ENCODE results near the gene CCNB3. TPM values are rescaled to one million over a fixed set of nuclear protein-coding genes. Genes with fewer than 3 reads are reported as not detected.
A peak's percentile ranks its signal among the peaks of the same experiment; 100 is the strongest.
"Not testable (repeated sequence)": the region's sequence is repeated elsewhere in the genome, so short reads cannot be mapped to it uniquely, and the experiment has no call there.

Gene CCNB3
- polyA plus RNA-seq, 1 experiment = 0.11 TPM

- DNase-seq (ENCODE audit: low read depth) = no peak
- ChIA-PET CTCF (no interaction called here), POLR2A (no interaction called here)
- Histone ChIP-seq H3K36me3 (ENCODE audit: control insufficient read depth, insufficient read depth, low read length) (no peaks in the 10 kb centered on the region), H3K4me3 (ENCODE audit: low read depth, low read length) (no peak overlapping the region), H3K27me3 (ENCODE audit: control insufficient read depth, insufficient read depth, low read length) (no peaks in the 10 kb centered on the region)
- peak; percentile 30; the same call in 1 of the 2 replicates for TF ChIP-seq CTCF (IDR thresholded peaks at IDR 0.05; ENCODE audit: insufficient read depth, low read depth, low read length)
Measured at GRCh38 chrX:50211510-50211909, 6.9 kb downstream of the CCNB3 start.

GRCh38 chrX:50281253-50281652, 76.7 kb downstream of the CCNB3 start:
- no peak for TF ChIP-seq CTCF (IDR thresholded peaks at IDR 0.05; ENCODE audit: insufficient read depth, low read depth, low read length)
- H3K36me3 ChIP-seq (ENCODE audit: control insufficient read depth, insufficient read depth, low read length) = no peaks in the 10 kb centered on the region
- ChIA-PET CTCF (no interaction called here), POLR2A (no interaction called here)
- no peak for DNase-seq (ENCODE audit: low read depth)
- H3K4me3 ChIP-seq (ENCODE audit: low read depth, low read length) = no peak overlapping the region
- no peaks in the 10 kb centered on the region for H3K27me3 ChIP-seq (ENCODE audit: control insufficient read depth, insufficient read depth, low read length)

GRCh38 chrX:50327235-50327634, 122.7 kb downstream of the CCNB3 start:
- POLR2A ChIA-PET = no interaction called here
- Histone ChIP-seq H3K36me3 (ENCODE audit: control insufficient read depth, insufficient read depth, low read length) (no peaks in the 10 kb centered on the region), H3K4me3 (ENCODE audit: low read depth, low read length) (no peak overlapping the region), H3K27me3 (ENCODE audit: control insufficient read depth, insufficient read depth, low read length) (no peaks in the 10 kb centered on the region)
- no peak for TF ChIP-seq CTCF (IDR thresholded peaks at IDR 0.05; ENCODE audit: insufficient read depth, low read depth, low read length)
- CTCF ChIA-PET = no interaction called here
- no peak for DNase-seq (ENCODE audit: low read depth)

- POLR2A ChIA-PET; CTCF ChIA-PET; DNase-seq (ENCODE audit: low read depth); H3K4me3 ChIP-seq (ENCODE audit: low read depth, low read length); H3K36me3 ChIP-seq (ENCODE audit: control insufficient read depth, insufficient read depth, low read length); H3K27me3 ChIP-seq (ENCODE audit: control insufficient read depth, insufficient read depth, low read length): not testable (repeated sequence)
Measured at GRCh38 chrX:50332668-50333067, 128.1 kb downstream of the CCNB3 start.

- no peak overlapping the region for H3K4me3 ChIP-seq (ENCODE audit: low read depth, low read length)
- CTCF ChIA-PET = no interaction called here
- no peaks in the 10 kb centered on the region for H3K36me3 ChIP-seq (ENCODE audit: control insufficient read depth, insufficient read depth, low read length)
- DNase-seq (ENCODE audit: low read depth) = no peak
- POLR2A ChIA-PET = no interaction called here
- no peaks in the 10 kb centered on the region for H3K27me3 ChIP-seq (ENCODE audit: control insufficient read depth, insufficient read depth, low read length)
- TF ChIP-seq CTCF (IDR thresholded peaks at IDR 0.05; ENCODE audit: insufficient read depth, low read depth, low read length) = no peak
Measured at GRCh38 chrX:50333308-50333707, 128.7 kb downstream of the CCNB3 start.

GRCh38 chrX:50343917-50344316, 139.4 kb downstream of the CCNB3 start:
- ChIA-PET POLR2A (no interaction called here), CTCF (no interaction called here)
- DNase-seq (ENCODE audit: low read depth) = no peak
- H3K27me3 ChIP-seq (ENCODE audit: control insufficient read depth, insufficient read depth, low read length) = no peaks in the 10 kb centered on the region
- H3K4me3 ChIP-seq (ENCODE audit: low read depth, low read length) = no peak overlapping the region
- TF ChIP-seq CTCF (IDR thresholded peaks at IDR 0.05; ENCODE audit: insufficient read depth, low read depth, low read length) = no peak
- H3K36me3 ChIP-seq (ENCODE audit: control insufficient read depth, insufficient read depth, low read length) = no peaks in the 10 kb centered on the region

All from BJ (cell line).